ENCODE data around the gene DCDC2C. TPM values are rescaled to one million over a fixed set of nuclear protein-coding genes. Genes with fewer than 3 reads are reported as not detected.
"Not testable (repeated sequence)": the region's sequence is repeated elsewhere in the genome, so short reads cannot be mapped to it uniquely, and the experiment has no call there.

DCDC2C gene, protein sequence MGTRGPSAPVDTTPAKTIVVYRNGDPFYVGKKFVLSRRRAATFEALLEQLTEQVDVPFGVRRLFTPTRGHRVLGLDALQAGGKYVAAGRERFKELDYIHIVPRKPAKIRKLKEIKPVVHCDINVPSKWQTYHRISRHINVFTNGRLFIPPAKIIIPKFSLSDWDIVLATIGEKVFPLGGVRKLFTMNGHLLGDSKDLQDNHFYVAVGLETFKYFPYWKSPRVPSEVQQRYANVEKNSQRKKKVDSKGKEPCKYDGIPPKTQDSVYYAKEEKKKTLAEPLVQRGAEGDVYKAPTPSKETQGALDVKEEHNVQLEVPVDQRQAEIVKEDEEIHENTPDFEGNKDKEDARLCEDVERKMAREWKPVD
- polyA plus RNA-seq (ENCODE audit: insufficient read length in 10 of 10) = 1 to 10 TPM in 1 of 10 donors, under 1 TPM in 7, not detected in 2; 0.16 to 1.1 (median 0.42) TPM
- long read RNA-seq, donor 1 = 0 reads
- long read RNA-seq, donor 2 = 0 reads
- long read RNA-seq, donor 3 = 0 reads
- long read RNA-seq, donor 4 = 0 reads
- long read RNA-seq, donor 5 = 0 reads
- long read RNA-seq, donor 6 = 0 reads
- long read RNA-seq, donor 7 = 0 reads
- long read RNA-seq, donor 8 = 0 reads
- long read RNA-seq, donor 9 = 0 reads

DNA sequence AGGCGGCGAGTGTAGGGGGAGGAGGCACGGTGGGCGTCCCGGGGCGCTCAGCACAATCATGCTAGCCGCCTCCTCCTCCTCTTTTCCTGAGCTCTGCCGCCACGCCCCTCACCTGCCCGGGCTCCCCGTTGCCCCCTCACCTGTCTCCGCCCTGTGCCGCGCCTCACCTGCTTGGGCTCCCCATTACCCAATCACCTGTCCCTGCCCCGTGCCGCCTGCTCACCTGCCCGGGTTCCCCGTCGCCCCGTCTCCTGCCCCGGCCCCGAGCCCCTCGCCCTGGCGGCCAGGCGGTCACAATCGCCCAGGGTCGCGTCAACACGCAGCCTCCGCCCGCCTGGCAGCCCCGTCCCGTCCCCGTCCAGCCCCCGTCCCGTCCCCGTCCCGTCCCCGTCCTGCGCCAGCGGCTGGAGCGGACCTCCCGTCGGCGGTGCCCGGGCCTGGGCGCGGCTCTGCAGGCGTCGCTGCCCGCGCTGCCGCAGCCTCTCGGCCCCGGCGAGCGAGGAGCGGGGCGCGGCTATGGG is at the start of gene DCDC2C:
DCDC2C (plus strand) TSS at position 340 of the 521 bp plus-strand sequence; CDS start at position 517, 177 bp downstream.
- no peak for DNase-seq

DNA sequence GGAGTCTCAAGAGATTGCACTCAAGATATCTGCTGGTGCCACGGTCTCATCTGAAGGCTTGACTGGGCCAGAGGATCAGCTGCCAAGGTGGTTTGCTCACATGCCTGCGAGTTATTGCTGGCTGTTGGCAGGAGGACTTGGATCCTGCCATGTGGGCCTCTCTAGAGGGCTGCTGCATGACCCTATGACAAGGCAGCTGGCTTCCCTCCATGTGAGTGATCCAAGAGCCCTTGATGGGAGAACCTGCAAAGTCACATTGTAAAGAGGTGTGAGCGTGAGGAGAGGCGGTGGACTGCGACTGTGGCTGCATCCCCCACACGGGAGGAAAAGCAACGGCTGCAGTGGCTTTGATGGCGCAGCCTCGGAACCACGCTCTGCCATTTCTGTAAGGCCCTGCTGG is 49.4 kb upstream of the DCDC2C start:
- no peak for DNase-seq

DNA sequence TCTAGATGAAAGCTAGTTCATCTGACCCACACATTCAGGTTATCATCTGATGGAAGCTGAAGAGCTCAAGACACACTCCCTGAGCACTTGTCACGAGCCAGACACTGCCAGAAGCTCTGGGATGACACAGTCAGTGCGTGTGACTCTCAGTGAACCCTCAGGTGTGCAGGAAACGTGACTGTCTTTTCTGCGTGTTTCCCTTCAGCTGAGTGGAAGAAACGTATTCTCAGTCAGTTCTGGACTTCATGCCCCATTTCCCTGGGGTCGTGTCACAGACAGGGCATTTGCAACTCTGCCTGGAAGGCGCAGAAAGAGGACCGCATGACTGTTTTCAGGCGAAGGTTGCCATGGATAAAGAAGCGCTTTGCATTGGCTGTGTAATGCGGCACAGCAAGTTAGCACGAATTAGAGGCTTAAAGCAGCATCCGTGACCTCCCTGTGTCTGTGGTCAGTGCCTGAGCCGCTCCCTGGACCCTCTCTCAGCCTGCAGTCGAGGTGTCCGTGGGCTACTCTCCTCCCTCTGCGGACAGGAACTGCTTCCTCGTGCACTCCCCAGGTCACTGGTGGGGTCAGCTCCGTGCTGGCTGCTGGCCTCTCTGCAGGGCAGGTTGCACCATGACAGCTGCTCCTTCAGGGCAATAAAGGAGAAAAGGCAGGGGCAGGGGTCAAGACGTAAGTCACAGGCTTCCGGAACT is 48.7 kb upstream of the DCDC2C start:
- DNase-seq = no peak

DNA sequence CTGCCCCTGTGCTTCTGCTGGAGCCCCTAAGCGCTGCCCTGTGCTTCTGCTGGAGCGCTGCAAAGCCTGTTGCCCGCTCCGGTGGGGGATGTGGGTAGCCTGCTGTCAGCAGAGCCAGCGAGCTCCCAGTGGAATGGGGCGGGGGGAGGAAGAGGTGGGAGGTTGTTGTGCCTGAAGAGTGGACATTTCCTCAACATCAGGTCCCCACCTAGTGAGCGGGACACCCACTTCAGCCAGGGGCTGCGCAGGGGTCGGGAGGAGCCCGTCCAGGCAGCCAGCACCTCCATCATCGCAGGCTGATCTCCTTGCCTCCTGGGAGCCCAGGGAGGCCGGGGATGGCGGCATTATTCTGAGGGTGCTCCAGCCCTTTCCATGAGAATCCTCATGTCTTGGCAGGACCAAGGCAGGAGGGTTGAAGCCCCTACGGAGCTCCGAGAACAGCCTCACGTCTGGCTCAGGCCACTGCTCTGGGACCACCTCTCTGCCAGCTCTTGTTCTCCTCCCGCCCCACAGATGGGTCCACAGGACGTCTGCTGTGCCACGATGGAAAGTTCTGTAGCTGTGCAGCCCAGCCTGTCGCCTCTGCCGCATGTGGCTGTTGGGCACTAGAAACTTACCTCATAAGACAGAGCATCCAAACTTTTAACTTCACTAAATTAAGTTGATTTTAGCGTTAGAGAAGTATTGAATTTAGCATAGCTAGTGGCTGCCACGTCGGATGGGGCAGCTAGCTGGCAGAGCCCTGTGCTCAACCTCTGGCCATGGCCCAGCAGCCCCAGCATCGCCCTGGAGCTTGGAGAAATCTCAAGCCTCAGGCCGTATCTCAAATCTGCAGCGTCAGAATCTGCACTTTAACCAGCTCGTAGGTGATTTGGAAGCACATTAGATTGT is 47.3 kb upstream of the DCDC2C start:
- no peak for DNase-seq

DNA sequence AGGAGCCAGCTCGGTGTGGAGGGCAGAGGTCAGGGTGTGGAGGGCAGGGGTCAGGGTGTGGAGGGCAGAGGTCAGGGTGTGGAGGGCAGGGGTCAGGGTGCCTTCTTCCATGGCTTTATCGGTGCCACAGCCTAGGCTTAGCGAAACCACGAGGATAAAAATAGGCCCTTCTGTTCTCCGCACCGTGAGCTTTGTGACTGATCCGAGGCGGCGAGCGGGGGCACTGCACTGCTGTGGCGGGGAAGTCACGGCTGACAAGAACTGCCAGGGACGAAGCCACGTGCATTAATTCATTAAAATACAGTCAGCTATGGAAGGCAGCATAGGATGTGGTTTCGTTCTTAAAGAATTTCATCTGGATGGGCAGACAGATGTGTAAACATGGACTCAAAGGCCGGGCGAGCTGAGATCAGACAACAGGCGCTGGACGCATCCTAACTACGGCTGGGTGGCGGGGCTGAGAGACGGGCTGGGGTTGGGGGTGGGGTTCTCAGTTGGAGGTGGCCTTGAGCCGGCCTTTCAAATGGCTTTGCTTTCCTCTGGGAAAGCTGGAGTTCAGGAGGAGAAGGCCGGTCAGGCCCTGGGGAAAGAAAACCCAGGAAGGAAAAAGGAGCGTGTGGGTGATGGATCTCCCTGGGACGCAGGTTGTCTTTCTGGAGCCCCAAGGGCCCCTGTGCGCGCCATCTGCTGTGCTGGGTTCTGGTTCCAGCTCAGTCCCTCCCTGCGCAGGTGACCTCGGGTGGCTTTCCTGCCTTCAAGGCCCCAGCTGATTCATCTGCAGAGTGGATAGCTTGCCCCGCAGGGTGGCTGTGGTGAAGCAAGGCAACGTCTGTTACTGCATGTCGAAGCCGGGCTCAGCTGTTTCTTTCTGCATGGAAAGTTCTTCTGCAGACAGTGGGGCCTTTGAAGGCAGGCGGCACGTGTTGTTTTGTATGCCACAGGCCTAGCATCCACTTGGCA is 46.3 kb upstream of the DCDC2C start:
- DNase-seq = peak in 1 of 3 donors; percentile 46

DNA sequence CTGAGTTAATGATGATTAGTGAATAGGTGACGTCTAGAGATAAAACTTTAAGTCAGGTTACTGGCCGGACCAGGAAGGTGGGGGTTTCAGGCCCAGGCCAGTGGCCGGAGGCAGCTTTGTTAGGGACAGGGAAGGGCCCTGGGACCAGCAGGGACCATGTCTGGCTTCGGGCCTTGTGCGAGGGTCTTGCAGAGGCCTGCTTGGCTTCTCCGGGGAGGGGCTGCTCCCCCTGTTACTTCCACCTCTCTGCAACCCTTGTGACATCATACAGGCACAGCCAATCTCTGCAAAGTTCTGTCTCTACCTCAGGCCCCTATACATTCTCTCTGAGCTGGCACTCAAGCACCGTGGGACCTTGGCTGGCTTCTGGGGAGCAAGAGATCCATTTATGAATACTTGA is 45.5 kb upstream of the DCDC2C start, which contains the start of gene ALLC:
ALLC (plus strand) TSS at position 320 of the 400 bp plus-strand sequence. CDS start 12,958 bp downstream, outside the sequence.
- DNase-seq = no peak

DNA sequence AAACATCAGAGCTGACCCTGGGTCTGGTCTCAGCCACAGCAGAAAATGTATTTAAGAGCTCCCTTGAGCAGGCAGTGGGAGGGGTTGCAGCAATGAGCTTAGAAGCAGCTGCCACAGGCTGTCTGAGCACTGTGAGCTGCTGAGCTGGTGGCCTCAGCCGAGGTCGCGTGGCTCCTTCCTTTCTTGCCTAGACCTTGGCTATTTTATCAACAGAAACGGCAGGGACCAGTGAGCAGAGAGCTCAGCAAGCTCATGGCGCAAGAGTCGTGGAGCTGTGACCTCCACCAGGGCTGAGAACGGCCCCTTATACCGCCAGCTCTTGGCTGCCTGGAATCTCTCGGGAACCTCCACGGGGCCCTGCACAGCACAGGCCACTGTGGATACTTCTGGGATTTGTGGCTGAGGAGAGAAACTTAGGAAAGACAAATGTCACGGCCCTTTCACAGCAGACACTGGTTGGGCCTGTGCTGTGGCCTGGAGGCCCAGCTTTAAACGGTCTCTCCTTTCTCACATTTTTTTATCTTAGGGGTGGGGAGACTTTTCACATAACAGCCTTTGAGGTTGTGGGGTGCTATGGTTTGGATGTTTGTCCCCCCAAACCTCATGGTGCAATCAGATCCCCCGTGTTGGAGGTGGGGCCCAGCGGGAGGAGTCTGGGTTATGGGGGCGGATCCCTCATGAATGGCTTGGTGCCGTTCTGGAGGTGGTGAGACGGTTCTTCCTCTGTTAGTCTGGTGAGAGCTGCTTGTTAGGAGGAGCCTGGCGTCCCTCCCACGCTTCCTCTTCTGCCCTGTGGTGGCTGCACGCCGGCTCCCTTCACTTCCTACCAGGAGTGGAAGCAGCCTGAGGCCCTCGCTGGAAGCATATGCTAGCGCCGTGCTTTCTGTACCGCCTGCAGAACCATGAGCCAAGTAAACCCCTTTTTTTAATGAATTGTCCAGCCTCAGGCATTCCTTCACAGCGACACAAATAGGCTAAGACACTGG is 43.6 kb upstream of the DCDC2C start:
- peak; percentile 51 to 72 (median 52) for DNase-seq

DNA sequence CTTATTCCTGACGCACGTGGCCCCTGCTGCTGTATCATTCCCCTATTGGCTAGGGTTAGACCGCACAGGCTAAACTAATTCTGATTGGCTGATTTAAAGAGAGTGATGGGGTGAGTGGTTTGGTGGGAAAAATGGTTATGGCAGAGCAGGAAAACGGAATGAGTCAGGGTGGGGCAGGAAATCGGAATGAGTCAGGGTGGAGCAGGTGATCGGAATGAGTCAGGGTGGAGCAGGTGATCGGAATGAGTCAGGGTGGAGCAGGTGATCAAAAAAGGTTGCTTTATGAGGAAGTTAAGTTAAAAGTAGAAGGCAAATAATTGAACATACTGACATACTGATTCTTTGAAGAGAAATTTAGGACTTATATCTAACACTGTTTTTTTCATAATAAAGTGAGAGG is 42.7 kb upstream of the DCDC2C start:
- not testable (repeated sequence) for DNase-seq

DNA sequence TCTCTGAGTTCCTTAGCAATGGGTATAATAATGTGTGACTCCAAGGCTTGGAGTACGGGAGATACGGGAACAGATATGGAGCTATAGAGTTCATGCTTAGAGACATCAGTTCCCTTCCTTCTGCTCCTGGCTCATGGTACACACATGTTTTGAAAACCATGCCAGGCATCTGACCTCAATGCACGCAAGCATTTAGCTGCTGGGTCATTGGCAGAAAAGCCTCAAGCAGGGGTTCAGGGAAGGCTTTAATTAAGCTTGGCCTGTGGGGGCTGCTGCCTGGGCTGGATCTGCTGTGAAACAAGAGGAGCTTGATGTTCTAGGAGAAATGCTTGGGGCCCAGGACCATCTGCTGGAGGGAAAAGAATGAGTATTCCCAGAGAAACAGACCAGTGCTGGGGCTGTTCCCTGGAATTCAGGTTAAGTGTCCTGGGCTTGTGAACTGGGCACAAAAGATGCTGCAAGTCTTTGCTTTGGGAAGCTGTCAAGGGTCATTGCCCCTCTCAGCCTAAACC is 42.2 kb upstream of the DCDC2C start:
- DNase-seq = no peak

DNA sequence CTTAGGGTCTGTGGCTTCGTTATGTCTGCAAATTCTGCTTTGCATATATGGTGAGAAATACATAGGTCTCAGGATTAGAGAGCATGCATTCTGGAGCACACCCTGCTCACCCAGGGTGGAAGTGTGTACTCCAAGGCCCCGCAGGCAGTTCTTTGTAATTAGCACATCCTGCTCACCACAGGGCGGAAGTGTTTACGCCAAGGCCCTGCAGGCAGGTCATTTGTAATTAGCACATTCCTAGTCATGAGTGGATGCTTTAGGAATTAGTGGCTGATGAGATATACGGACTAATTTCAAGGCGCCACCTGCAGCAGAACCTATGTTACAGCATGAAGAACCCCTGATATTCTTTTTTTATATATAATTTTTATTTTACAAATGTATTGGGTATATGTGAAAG is 41.1 kb upstream of the DCDC2C start:
- DNase-seq = no peak

DNA sequence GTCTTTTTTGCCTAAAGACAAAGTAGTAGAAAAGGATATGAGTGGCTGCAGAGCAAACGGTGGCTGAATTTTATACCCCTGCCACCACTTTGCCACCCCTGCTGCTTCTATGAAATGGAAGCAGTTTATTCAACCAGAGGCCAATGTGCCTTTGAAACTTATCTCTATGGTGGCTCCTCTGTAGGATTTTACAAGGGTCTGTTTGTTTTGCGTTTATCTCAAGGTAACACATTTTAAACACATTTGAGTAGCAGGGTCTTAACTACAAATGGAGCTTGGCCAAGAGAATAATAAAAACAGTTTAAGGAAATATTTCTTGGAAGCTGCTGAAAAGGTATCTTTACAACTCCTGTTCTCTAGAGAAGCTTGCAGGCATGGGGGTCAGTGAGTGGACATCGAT is 39.3 kb upstream of the DCDC2C start:
- DNase-seq = no peak

DNA sequence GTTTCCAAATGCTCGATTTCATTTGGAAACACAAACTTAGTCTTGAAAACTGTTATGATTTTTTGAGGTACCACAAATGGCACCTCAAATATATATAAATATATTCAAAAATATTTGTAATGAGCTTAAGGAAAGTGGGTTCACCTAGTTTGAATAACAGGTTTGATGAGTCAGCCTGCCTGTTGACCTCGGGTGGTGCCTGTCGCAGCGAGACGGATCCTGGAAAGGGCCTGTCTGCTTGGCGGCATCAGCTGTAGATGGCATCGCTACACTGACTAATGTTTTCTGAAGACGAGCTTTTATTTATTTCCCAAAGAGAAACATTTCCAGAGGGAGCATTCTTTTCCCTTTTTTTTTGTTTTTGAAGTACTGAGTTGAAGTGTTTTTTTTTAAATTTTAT is 38.5 kb upstream of the DCDC2C start:
- DNase-seq = no peak

DNA sequence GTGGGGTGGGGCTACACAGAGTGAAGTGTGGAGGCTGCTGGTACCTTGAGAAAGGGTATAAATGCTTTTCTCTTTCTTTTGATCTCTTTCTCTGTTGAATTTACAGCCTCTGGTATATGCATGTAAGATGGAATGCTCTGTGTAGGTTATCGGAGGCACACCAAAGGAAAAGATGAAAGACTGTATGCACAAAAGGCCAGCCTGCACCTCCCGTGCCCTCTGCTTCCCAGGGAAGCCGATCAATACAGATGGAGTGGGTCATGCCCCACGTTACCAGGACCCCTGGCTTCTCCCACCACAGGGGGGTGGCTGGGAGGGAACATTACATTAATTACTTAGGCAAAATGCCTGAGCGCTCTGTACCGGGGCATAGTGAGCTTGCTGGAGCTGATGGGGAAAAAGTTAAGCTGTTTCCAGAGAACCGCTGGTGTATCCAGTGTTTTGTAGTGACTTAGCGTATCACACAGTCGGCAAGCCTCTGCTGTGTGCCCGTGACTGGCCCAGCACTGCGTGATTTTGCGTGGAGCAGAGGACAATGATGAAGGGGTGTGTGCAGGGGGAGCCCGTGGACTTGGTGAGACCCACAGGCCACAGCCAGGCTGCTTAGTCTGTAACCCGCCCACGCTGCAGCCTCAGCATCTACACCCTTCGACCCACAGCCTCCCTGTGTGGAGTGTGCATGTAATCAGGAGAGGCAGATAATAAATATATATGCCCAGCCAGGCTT is 37.3 kb upstream of the DCDC2C start:
- no peak for DNase-seq

DNA sequence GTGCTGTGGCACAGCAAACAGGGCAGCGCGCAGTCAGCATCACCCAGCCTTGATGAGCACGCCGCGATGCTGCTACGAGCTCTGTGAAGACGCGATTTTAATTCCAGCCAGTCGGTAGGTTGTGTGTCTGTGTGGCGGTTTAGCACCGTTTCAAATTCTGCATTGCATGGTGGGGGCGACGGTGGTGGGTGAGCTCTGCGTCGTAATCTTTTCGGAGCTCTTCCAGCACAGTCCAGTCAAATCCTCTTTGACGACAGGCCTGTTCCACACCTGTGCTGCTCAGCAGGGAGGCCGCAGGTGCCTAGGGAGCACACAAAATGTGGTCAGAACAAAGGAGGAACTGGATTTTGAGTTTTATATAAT is 36.8 kb upstream of the DCDC2C start:
- no peak for DNase-seq

DNA sequence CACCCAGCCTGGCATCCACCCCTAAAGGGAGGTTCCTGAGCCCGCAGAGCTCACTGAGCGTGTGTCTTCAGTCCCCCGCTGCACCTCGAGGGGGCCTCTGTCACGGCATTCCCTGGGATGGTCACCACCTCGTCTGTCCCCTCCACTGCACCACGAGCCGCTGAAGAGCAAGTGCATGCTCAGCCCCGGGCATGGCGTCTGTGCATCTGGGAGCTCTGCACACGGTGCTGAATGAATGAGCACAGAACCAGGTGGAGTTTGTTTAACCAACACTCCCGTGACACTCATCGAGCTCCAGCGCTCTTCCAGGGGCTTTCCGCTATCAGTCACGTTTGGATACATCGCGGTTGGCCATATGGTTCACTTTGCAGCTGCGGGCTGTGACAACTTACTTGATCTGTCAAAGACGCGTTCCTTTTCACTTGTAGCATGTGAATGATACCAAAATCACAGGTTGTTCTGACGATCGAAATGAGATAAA is 36.2 kb upstream of the DCDC2C start:
- no peak for DNase-seq

DNA sequence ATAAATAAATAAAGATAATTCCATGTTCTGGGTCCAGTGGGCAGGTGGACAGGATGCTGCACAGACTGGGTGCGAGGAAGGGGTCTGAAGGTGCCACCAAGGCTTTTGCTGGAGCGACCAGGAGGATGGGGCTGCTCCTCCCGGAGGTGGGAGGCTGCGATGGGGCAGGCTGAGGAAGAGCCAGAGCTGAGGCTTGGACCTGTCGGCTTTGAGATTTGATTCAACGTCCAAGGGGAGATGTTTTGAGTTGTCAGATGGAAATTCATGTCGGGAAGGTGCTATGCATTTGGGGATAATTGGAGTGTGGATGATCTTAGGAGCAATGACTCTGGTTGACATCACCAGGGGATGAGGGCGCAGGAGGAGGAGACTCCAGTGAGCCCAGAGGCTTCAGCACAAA is 33.7 kb upstream of the DCDC2C start:
- DNase-seq = no peak

DNA sequence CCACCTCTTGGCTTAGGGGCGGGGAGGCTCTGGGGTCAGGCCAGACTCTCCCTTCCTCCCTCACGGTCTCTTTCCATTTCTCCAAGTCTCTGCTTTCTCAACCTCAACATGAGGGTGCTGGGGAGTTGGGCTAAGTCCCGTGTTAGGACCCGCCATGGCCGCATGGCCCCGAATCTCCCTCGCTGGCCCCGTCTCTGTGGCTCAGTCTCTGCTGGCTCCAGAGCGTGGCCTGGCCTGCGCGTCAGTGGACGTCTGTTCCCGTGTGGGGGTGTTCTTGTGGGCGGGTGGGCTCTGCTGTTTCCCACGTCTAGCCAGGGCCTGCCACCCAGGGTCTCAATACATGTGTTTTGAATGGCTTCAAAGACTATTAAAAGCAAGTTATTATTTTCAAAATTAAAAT is 33.0 kb upstream of the DCDC2C start:
- DNase-seq = no peak

DNA sequence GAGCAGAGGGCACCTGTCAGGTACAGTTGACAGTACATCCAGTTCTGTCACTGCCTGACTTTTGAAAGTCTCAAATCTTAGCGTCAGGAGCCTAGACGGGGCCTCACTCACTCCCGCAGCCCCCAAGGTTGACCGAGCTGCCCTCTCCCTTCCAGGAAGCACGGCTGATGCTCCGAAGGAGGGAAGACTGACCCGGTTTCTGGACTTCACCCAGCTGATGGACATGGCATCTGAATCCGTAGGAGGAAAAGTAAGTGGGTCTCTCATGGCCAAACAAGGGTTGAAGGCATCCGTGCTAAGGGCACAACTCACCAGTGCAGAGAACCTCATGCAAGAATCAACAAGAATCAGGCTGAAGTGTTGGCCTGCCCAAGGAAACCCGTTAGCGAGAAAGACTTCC is 32.4 kb upstream of the DCDC2C start:
- no peak for DNase-seq
